Inflammatory macrophage treated with lipopolysaccharide for 1 hour (primary cell): Measurements from ENCODE around the gene ATG7.
A peak's percentile ranks its signal among the peaks of the same experiment; 100 is the strongest.
"Not testable (repeated sequence)": the region's sequence is repeated elsewhere in the genome, so short reads cannot be mapped to it uniquely, and the experiment has no call there.

Source experiments
- DNase-seq, 2 donors: peaks; one replicate each; pipeline ENCODE4 v3.0.0-alpha.2; 2020 to 2022

Gene ATG7

DNA sequence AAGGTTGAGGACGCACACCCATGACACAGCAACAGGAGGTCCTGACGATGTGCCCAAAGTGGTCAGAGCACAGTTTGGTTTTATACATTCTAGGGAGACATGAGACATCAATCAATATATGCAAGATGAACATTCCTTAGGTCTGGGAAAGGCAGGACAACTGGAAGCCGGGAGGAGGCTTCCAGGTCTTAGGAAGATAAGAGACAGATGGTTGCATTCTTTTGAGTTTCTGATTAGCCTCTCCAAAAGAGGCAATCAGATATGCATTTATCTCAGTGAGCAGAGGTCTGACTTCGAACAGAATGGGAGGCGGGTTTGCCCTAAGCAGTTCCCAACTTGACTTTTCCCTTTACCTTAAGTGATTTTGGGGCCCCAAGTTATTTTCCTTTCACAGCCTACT lies 16.7 kb upstream of the ATG7 start:
- DNase-seq = not testable (repeated sequence)

DNA sequence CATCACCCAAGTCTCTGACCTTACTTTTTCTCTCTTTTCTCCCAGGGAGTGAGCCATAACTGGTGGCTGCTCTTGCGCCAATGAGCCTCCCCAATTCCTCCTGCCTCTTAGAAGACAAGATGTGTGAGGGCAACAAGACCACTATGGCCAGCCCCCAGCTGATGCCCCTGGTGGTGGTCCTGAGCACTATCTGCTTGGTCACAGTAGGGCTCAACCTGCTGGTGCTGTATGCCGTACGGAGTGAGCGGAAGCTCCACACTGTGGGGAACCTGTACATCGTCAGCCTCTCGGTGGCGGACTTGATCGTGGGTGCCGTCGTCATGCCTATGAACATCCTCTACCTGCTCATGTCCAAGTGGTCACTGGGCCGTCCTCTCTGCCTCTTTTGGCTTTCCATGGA lies 13.2 kb upstream of the ATG7 start:
- DNase-seq = no peak

DNA sequence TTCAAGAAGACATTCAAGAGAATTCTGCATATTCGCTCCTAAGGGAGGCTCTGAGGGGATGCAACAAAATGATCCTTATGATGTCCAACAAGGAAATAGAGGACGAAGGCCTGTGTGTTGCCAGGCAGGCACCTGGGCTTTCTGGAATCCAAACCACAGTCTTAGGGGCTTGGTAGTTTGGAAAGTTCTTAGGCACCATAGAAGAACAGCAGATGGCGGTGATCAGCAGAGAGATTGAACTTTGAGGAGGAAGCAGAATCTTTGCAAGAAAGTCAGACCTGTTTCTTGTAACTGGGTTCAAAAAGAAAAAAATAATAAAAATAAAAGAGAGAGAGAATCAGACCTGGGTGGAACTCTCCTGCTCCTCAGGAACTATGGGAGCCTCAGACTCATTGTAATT lies 11.7 kb upstream of the ATG7 start:
- no peak for DNase-seq

DNA sequence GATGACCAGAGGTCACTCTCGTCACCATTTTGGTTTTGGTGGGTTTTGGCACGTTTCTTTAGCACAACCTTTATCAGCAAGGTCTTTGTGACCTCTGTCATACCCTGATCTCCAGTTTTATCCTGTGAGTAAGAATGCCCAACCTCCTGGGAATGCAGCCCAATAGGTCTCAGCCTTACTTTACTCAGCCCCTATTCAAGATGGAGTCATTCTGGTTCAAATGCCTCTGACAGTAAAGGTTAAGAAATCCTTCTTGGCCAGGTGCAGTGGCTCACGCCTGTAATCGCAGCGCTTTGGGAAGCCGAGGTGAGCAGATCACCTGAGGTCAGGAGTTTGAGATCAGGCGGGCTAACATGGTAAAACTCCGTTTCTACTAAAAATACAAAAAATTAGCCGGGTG lies 3.2 kb upstream of the ATG7 start:
- no peak for DNase-seq

DNA sequence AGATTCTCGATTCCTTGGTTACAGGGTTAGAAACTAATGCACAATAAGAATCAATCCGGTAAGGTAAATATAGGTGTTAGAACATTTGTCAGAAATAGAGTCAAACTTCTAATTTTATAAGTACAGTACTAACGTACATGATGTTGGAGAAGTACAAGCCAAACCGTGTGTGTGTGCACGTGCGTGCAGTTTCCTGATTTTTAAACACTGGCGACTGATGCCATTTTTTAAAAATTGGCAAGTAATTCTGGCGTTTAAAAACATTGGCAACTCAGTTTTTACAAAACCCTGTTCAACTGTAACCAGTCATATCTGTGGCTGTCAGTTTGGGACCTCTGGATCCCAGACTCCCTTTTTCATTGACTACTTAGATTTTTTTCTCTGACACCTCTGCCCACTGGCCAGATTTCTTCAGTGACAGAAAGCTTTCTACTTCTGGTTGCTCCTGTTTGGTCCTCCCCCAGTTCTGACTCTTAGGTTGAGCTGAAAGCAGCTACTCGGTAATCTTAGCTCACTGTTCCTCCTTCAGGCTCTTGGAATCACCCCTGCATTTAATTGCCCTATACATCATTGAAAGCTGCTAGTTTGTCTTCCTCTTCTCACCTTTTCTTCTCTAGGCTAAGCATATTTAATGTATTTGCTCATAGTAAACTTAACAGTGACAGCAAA lies 843 bp downstream of the ATG7 start:
- peak; percentile 82 to 83 for DNase-seq

DNA sequence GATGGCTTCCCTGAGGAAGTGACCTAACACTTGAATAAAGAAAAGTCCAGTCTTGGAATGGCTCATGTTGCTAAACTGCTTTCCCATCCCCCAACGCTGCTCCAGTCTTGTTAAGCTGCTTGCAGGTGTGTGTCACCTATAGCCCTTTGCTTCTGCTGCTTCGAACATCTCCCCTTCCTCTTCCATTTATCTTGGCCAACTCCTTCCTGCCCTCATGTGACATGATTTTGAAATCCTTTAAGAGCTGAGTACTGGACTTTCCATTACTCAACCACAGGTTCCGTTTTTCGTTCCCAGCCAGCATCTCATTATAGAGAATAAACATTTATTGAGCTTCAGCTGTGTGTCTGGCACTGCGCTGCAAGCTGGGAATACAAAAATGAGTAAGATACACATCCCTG lies 1.7 kb downstream of the ATG7 start:
- peak; percentile 97 to 100 for DNase-seq

DNA sequence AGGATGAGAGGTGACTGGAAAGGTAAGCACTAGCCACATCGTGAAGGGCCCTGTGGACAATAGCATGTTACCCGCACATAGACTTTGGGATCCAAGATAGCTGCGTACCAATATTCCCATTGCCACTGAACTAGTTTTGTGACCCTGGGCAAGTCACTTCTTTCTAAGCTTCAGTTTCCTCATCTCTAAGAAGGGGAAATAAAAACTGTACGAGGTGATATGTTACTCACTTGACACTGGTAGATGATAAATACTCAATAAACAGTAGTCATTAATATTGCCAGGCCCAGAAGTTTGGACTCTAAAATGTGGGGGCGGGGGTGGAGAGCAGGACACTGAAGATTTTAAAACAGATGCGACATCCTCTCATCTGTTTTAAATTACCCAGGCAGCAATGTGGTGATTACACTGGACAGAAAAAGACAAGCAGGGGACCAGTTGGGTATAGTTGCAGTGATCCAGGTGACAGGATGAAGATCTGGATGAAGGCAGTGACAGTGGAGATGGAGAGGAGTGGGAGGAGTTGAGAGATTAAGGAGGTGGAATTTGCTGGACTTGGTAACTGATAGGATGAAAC lies 2.5 kb downstream of the ATG7 start:
- DNase-seq = peak; percentile 48 to 54

DNA sequence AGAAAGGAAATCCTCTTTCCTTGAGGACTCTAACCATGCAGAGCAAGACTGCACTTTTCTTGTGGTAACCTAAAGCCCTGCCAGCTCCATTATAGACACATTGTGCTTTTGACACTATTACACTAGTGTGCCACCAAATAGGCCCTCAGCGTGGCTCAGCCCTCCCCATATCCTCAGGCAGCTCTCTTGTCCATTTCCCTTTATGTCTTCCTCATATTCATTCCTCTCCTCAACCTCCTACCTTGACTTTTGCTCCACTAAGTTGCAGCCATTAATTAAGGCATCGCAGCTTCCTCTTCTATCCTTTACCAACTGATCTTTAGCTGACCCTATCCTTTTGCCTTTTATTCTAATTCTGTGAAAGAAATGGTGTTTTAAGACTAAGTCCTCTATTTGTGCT lies 3.7 kb downstream of the ATG7 start:
- DNase-seq = peak; percentile 40 to 56

DNA sequence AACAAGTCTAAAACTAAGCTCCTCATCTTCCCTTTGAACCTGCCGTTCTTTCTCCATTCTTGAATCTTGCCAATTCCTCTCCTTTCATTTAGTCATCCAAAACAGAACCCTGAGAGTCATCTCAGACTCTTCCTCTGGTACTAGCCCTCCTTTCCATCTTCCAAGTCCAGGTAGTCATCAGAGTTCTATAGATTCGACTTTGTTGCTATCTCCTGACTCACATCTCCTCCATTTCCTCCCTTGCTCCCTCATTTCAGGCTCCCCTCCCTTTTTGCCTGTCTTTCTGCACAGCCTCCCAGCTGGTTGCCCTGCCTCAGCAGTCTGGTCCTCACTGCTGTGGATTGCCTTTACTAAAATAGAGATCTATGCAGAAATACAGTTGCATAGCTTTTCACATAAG lies 4.7 kb downstream of the ATG7 start:
- DNase-seq = no peak

DNA sequence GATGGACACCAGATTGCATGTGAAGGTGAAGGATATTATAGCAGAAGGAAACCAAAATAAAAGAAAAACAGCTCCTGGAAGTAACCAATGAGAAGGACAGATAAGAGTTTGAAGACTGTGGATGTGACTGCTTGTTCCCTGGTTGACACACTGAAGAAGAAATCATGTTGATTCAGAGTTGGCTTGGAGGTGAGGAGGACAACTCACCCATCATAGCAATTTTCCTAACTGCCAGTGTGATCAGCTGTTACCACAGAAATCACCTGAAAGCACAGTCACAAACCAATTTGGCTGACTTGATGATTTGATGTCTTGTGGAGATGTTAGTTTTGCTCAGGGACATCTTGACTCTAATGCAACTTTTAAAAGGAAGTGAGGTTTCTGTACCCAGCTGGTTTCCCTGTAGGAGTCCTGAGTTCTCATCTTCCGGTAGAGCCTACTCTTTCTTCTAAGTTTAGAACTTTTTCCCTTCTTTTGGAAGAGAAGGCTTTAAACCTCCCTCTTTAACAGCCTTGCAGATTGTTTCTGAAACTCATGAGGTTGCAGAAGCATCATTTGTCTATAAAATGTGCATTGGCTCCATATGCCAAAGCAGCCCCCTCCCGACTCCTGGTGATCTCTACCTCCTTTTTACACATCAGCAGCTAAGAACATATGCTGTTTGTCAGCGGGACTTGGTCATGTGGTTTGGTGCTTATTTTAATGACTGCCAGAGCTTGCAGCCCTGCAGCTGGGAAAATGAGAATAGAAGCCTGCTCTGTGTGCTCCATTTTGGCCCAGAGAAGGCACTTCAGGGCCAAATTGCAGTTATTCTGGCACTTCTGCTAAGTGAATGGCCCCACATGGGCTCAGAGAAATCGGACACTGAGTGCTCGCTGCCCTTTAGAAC lies 10.3 kb downstream of the ATG7 start:
- DNase-seq = peak in 1 of 2 donors; percentile 47

DNA sequence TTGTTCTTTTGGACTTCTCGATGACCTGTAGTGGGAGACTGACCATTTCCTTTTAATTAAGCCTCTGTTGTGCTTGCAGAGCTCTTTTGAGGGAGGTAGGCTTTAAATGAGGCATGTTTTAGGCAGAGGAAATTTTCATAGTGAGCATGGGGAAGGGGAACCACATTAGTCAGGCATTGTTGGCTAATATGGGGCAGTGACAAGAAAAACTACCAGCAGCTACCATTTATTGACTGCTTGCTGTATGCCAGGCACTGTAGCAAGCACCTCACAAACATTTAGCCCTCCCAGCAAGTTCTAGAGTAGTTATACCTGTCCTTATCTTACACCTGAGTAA lies 10.9 kb downstream of the ATG7 start:
- DNase-seq = peak; percentile 80 to 88

DNA sequence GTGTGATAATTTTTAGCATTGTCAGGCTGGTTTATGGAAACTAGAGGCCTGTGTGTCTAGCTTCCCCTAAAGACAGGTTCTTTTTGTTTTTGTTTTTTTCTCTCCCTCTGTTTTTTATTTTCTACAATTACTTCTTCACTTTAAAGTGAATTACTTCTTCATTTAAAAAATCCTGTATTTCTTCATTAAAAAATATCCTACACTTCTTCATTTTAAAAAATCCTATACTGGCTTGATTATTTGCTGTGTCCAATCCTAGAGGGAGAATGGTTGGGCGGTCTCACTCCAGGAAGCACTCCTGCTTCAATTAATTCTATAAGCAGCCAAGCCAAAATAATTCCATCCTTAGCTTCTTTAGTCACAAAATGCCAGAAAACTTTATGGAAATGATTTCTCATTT lies 11.8 kb downstream of the ATG7 start:
- DNase-seq = peak; percentile 61 to 67

DNA sequence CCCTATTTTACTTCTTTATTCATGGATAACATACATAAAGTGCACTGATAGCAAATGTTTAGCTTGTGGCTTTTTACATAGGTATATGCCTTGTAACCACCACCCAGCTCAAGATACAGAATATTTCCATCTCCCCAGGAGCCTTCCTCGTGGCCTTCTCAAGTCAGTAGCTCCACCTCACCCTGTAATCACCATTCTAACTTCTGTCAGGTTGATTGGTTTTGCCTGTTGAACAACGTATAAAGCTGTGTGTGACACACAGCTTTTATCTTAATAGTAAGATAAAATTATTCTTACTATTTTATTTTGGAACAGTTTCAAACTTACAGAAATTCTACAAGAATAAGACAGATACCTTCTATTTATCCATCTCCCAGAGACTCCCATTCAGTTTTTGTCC lies 13.3 kb downstream of the ATG7 start:
- DNase-seq = no peak

DNA sequence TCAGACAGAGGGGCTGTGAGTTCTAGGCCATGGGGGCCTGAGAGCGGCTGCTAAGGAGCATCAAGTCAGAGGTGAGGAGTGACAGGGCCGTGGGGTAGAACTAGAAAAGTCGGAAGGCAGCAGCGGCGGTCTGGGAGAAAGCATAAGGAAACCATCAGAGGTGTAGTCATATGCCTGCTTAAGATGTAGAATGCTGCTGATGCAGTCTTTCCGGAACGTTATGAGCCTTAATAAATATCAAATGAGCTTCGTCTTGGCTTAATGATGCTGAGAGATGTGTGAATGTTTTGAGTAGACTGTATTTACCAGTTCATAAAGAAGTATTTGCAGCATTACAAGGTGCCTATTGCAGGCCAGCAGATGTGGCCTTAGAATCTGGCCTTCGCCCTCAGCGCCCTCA lies 15.2 kb downstream of the ATG7 start:
- no peak for DNase-seq

DNA sequence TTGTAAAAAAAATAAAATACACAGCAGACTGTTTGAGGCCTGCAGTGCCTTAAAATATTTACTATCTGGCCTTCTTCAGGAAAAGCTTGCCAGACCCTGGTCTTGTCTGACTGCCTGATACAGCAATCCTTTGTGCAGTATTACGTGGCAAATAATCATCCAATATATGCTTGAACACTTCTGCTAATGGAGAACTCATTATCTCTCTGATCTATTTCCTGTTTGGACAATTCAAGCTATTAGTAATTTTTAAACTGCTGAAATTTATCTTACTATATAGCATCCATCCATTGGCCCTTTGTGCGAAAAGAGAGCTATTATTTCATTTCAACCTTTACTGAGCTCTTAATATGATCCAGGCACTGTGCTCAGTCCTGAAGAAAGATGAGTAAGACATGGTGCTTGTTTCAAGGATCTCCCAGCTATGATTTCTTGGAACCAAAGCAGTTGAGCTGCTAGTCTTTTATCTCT lies 15.9 kb downstream of the ATG7 start:
- no peak for DNase-seq

DNA sequence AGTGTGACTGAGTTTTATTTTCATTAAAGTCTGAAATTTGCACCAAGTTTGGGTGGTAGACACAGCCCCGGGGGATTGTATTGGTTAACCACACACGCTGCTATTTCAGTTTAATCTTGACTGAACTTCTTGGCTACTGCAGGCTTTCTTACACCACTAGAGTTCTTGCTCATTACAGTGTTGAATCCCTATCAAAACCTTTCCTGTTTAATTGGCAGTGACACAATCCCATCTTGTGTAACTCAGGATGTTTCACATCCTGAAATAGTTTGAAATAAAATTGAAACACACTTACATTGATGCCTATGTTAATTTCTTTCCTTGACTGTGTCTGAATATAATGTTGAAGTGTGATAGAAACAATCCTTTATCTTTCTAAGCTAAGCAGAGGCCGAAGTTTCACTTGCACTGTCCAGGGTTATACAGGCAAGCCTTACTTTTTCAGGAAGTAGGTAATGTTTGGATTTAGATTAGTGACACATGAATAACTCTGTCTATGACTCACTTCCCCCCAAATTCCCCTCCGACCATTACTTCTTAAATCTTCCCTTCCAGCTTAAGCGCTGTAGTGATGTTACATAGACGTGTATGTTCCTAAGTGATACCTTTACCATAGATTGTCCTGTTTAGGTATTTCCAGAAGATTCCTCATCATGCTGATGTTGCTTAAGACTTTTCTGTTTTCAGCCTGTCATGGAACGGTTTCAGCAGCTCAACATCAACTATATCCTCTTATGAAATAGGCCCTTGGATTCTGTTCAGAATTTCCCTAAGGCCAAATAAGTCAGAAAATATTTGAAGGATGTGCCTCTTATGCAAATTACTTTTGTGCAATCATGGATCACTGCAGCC lies 16.8 kb downstream of the ATG7 start:
- peak; percentile 93 to 100 for DNase-seq

DNA sequence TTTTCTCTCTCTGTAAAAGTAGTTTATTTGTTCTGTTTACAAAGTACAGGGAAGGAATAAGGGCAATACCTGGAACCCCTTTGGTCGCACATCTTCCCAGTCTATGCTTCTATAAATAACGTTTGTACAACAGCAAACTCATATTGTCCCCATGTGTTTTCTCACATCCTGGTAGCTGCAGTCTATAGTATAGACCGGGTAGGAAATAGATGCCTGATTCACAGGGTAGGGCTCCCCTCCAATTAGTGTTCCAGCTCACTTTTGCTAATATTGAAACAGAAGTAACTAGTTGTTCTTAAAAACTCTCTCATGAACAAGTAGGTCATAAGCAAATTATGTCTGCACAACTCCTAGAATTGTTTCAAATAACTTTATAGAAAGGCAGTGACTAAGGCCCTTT lies 17.7 kb downstream of the ATG7 start:
- DNase-seq = no peak

DNA sequence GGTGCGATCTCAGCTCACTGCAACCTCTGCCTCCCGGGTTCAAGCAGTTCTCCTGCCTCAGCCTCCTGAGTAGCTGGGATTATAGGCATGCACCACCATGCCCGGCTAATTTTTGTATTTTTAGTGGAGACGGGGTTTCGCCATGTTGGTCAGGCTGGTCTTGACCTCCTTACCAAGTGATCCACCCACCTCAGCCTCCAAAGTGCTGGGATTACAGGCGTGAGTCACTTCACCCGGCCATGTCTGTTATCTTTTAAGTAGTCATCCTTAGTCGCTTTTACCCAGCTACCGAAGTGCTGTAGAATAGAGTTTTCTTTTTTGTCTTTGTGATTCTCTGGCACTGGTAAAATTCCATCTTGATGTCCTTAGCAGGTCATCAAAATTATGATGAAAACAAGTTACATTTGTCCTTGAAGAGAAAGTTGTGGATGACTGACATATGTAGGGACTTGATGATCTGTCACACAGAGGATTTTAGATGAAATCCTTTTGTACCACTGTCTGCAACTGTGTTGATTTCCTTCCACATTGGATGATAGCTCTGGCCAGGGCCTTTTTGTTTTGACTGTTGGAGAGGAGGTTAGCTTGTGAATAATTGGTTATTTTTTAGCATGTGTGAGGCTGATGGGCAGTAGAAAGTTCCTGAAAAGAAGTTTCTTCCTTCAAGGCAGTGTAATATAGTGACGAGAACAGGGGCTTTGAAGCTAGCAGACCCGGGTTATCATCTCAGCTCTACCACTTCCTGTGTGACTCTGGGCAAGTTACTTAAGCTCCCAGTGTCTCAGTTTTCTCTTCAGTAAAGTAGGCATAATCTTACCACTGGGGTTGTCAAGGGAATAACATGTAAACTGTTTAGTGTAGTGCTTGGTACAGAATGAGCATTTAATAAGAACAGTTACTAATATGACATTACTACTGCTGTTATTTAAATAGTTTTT lies 18.8 kb downstream of the ATG7 start:
- peak; percentile 51 to 61 for DNase-seq

DNA sequence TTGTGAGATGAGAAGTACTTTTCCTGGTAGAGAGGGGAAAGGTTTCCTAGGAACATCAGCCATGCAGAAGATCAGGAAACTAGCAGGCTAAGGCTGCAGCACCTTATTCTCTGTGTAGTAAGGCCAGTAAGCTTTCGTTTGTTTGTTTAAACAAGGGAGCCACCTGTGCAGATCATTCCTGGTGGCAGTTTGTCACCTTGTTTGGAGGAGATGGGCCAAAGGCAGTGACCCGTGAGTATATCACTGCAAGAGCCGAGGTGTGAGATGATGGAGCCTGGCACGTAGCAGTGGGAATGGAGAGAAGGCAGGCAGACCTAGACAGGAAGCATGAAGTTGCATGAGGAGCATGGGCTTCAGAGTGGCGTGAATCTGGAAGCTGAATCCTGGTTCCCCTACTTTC lies 19.6 kb downstream of the ATG7 start:
- DNase-seq = no peak

DNA sequence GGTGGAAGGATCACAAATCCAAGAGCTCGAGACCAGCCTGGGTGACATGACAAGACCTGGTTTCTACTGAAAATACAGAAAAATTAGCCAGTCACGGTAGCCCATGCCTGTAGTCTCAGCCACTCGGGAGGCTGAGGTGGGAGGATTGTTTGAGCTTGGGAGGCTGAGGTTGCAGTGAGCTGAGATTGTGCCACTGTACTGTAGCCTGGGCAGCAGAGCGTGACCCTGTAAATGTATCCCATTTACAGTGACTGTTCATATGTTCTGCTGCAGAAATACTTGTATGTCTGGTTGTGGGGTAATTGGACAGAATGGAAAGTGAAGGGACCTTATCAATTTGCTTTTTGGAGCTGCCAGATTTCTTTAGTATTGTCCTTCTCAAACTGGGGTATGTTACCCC lies 24.9 kb downstream of the ATG7 start:
- DNase-seq = no peak

DNA sequence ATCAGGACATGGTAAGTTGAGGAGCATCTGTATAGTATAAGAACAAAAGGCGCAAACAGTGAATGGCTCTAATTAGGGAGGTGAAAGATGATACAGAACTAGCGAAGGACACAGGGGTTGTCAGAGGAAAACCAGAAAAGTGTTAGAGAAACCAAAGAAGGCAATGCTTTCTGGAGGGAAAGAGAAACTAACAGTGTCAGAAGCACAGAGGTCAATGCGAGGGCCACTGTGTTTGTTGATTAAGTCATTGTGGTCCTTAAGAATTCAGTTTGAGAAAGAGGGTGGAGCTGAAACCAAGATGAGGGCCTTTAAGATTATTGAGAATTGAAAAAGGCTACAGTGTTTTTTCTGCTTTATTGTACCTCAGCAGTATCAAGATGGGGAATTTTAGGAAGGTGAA lies 28.8 kb downstream of the ATG7 start:
- DNase-seq = no peak

DNA sequence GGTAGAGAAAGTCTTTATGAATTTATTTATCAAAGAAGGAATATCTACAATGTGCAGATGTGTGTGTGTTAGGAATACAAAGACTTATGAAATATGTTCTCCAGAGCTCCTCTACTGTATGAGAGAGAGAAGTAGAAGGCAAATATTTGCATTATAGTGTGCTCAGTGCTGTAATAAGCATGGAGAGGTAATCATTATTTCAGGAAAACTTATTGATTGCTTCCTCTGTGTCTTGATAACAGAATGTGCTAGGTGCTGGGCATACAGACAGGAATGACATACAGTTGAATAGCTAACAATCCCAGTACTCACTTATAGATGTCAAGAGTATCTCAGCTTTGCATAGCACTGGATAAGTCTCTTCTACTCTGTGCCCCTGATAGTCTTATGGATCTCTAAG lies 30.2 kb downstream of the ATG7 start:
- DNase-seq = no peak
